Measurements from ENCODE around the gene ARMC12.
A peak's percentile ranks its signal among the peaks of the same experiment; 100 is the strongest.

Gene ARMC12

GRCh38 chr6:35757456-35758123 is 20.8 kb downstream of the ARMC12 start:
- no peak overlapping the region for H3K4me3 ChIP-seq (ENCODE audit: low read length)
- no peak for DNase-seq (ENCODE audit: low read depth)
- H3K4me1 ChIP-seq (ENCODE audit: control insufficient read depth, insufficient read depth, low read length): no peaks in the 10 kb centered on the region
- peaks cover 31% of the 10 kb centered on the region for H3K27me3 ChIP-seq (replicated peaks; ENCODE audit: control insufficient read depth, insufficient read depth, low read length)
- H3K36me3 ChIP-seq (ENCODE audit: control insufficient read depth, insufficient read depth, low read length, severe bottlenecking): no peaks in the 10 kb centered on the region
- H3K9ac ChIP-seq (ENCODE audit: low read length): no peak overlapping the region
- H3K9me3 ChIP-seq (ENCODE audit: control insufficient read depth, low read length): no peaks in the 10 kb centered on the region

GRCh38 chr6:35759426-35759825 is 22.6 kb downstream of the ARMC12 start:
- H3K4me1 ChIP-seq (ENCODE audit: control insufficient read depth, insufficient read depth, low read length): no peaks in the 10 kb centered on the region
- no peak for DNase-seq (ENCODE audit: low read depth)
- H3K9ac ChIP-seq (ENCODE audit: low read length): no peak overlapping the region
- no peak overlapping the region for H3K4me3 ChIP-seq (ENCODE audit: low read length)
- H3K27me3 ChIP-seq (replicated peaks; ENCODE audit: control insufficient read depth, insufficient read depth, low read length): peaks cover 43% of the 10 kb centered on the region
- no peaks in the 10 kb centered on the region for H3K9me3 ChIP-seq (ENCODE audit: control insufficient read depth, low read length)
- H3K36me3 ChIP-seq (ENCODE audit: control insufficient read depth, insufficient read depth, low read length, severe bottlenecking): no peaks in the 10 kb centered on the region

- no peaks in the 10 kb centered on the region for H3K4me1 ChIP-seq (ENCODE audit: control insufficient read depth, insufficient read depth, low read length)
- H3K4me3 ChIP-seq (ENCODE audit: low read length): no peak overlapping the region
- no peak for DNase-seq (ENCODE audit: low read depth)
- peaks cover 49% of the 10 kb centered on the region for H3K27me3 ChIP-seq (replicated peaks; ENCODE audit: control insufficient read depth, insufficient read depth, low read length)
- H3K9me3 ChIP-seq (ENCODE audit: control insufficient read depth, low read length): no peaks in the 10 kb centered on the region
- no peaks in the 10 kb centered on the region for H3K36me3 ChIP-seq (ENCODE audit: control insufficient read depth, insufficient read depth, low read length, severe bottlenecking)
- no peak overlapping the region for H3K9ac ChIP-seq (ENCODE audit: low read length)
These were observed 28.9 kb downstream of the ARMC12 start for GRCh38 chr6:35765739-35766138.

- Histone ChIP-seq H3K36me3 (ENCODE audit: control insufficient read depth, insufficient read depth, low read length, severe bottlenecking) (no peaks in the 10 kb centered on the region), H3K27me3 (replicated peaks; ENCODE audit: control insufficient read depth, insufficient read depth, low read length) (peaks cover 54% of the 10 kb centered on the region), H3K4me1 (ENCODE audit: control insufficient read depth, insufficient read depth, low read length) (no peaks in the 10 kb centered on the region), H3K9me3 (ENCODE audit: control insufficient read depth, low read length) (no peaks in the 10 kb centered on the region), H3K9ac (ENCODE audit: low read length) (no peak overlapping the region), H3K4me3 (ENCODE audit: low read length) (no peak overlapping the region)
- no peak for DNase-seq (ENCODE audit: low read depth)
These were observed 32.4 kb downstream of the ARMC12 start for GRCh38 chr6:35769211-35769610.

- Histone ChIP-seq H3K36me3 (ENCODE audit: control insufficient read depth, insufficient read depth, low read length, severe bottlenecking) (no peaks in the 10 kb centered on the region), H3K9me3 (ENCODE audit: control insufficient read depth, low read length) (no peaks in the 10 kb centered on the region), H3K27me3 (replicated peaks; ENCODE audit: control insufficient read depth, insufficient read depth, low read length) (peaks cover 64% of the 10 kb centered on the region), H3K4me1 (ENCODE audit: control insufficient read depth, insufficient read depth, low read length) (no peaks in the 10 kb centered on the region), H3K4me3 (ENCODE audit: low read length) (no peak overlapping the region), H3K9ac (ENCODE audit: low read length) (no peak overlapping the region)
- no peak for DNase-seq (ENCODE audit: low read depth)
These were observed 34.5 kb downstream of the ARMC12 start for GRCh38 chr6:35771343-35771627.

- no peaks in the 10 kb centered on the region for H3K9me3 ChIP-seq (ENCODE audit: control insufficient read depth, low read length)
- H3K27me3 ChIP-seq (replicated peaks; ENCODE audit: control insufficient read depth, insufficient read depth, low read length): peaks cover 65% of the 10 kb centered on the region
- no peaks in the 10 kb centered on the region for H3K36me3 ChIP-seq (ENCODE audit: control insufficient read depth, insufficient read depth, low read length, severe bottlenecking)
- H3K4me1 ChIP-seq (ENCODE audit: control insufficient read depth, insufficient read depth, low read length): no peaks in the 10 kb centered on the region
- no peak overlapping the region for H3K4me3 ChIP-seq (ENCODE audit: low read length)
- H3K9ac ChIP-seq (ENCODE audit: low read length): no peak overlapping the region
- no peak for DNase-seq (ENCODE audit: low read depth)
These were observed 37.4 kb downstream of the ARMC12 start for GRCh38 chr6:35774116-35774794.

- Histone ChIP-seq H3K4me1 (ENCODE audit: control insufficient read depth, insufficient read depth, low read length) (no peaks in the 10 kb centered on the region), H3K4me3 (ENCODE audit: low read length) (no peak overlapping the region), H3K9me3 (ENCODE audit: control insufficient read depth, low read length) (no peaks in the 10 kb centered on the region), H3K36me3 (ENCODE audit: control insufficient read depth, insufficient read depth, low read length, severe bottlenecking) (no peaks in the 10 kb centered on the region), H3K27me3 (replicated peaks; ENCODE audit: control insufficient read depth, insufficient read depth, low read length) (peaks cover 64% of the 10 kb centered on the region), H3K9ac (ENCODE audit: low read length) (no peak overlapping the region)
- no peak for DNase-seq (ENCODE audit: low read depth)
These were observed 38.2 kb downstream of the ARMC12 start for GRCh38 chr6:35775031-35775430.

- Histone ChIP-seq H3K9ac (ENCODE audit: low read length) (no peak within 1 kb of the TSS), H3K4me1 (ENCODE audit: control insufficient read depth, insufficient read depth, low read length) (no peaks in the 10 kb centered on the region), H3K36me3 (ENCODE audit: control insufficient read depth, insufficient read depth, low read length, severe bottlenecking) (no peaks in the 10 kb centered on the region), H3K27me3 (replicated peaks; ENCODE audit: control insufficient read depth, insufficient read depth, low read length) (peaks cover 61% of the 10 kb centered on the region), H3K9me3 (ENCODE audit: control insufficient read depth, low read length) (no peaks in the 10 kb centered on the region), H3K4me3 (ENCODE audit: low read length) (peak within 1 kb of the TSS; percentile 27)
- DNase-seq (ENCODE audit: low read depth): peak; percentile 28
These were observed 39.8 kb downstream of the ARMC12 start, which contains the start of gene CLPSL2 for GRCh38 chr6:35776364-35777215. TSS of gene CLPSL2 (plus strand) at chr6:35776598. CDS start at chr6:35776619, 21 bp downstream.

- H3K4me1 ChIP-seq (ENCODE audit: control insufficient read depth, insufficient read depth, low read length): no peaks in the 10 kb centered on the region
- no peaks in the 10 kb centered on the region for H3K36me3 ChIP-seq (ENCODE audit: control insufficient read depth, insufficient read depth, low read length, severe bottlenecking)
- no peak for DNase-seq (ENCODE audit: low read depth)
- no peak overlapping the region for H3K9ac ChIP-seq (ENCODE audit: low read length)
- H3K27me3 ChIP-seq (replicated peaks; ENCODE audit: control insufficient read depth, insufficient read depth, low read length): peaks cover 54% of the 10 kb centered on the region
- no peaks in the 10 kb centered on the region for H3K9me3 ChIP-seq (ENCODE audit: control insufficient read depth, low read length)
- H3K4me3 ChIP-seq (ENCODE audit: low read length): no peak overlapping the region
These were observed 40.7 kb downstream of the ARMC12 start for GRCh38 chr6:35777356-35778102.

- Histone ChIP-seq H3K36me3 (ENCODE audit: control insufficient read depth, insufficient read depth, low read length, severe bottlenecking) (no peaks in the 10 kb centered on the region), H3K4me1 (ENCODE audit: control insufficient read depth, insufficient read depth, low read length) (no peaks in the 10 kb centered on the region), H3K9me3 (ENCODE audit: control insufficient read depth, low read length) (no peaks in the 10 kb centered on the region), H3K27me3 (replicated peaks; ENCODE audit: control insufficient read depth, insufficient read depth, low read length) (peaks cover 52% of the 10 kb centered on the region), H3K9ac (ENCODE audit: low read length) (no peak overlapping the region), H3K4me3 (ENCODE audit: low read length) (no peak overlapping the region)
- DNase-seq (ENCODE audit: low read depth): no peak
These were observed 41.6 kb downstream of the ARMC12 start for GRCh38 chr6:35778437-35778836.

- no peaks in the 10 kb centered on the region for H3K4me1 ChIP-seq (ENCODE audit: control insufficient read depth, insufficient read depth, low read length)
- no peak for DNase-seq (ENCODE audit: low read depth)
- H3K4me3 ChIP-seq (ENCODE audit: low read length): no peak within 1 kb of the TSS
- peaks cover 41% of the 10 kb centered on the region for H3K27me3 ChIP-seq (replicated peaks; ENCODE audit: control insufficient read depth, insufficient read depth, low read length)
- no peaks in the 10 kb centered on the region for H3K9me3 ChIP-seq (ENCODE audit: control insufficient read depth, low read length)
- H3K9ac ChIP-seq (ENCODE audit: low read length): no peak within 1 kb of the TSS
- no peaks in the 10 kb centered on the region for H3K36me3 ChIP-seq (ENCODE audit: control insufficient read depth, insufficient read depth, low read length, severe bottlenecking)
These were observed 43.9 kb downstream of the ARMC12 start, which contains the start of gene CLPSL1 for GRCh38 chr6:35780719-35781118. TSS of gene CLPSL1 (plus strand) at chr6:35781019. CDS start at chr6:35781111, 92 bp downstream.

Data from adipocyte (in vitro differentiated cells).